SKM-1 (cell line): Measurements from ENCODE around the gene KCNK7.

Experiments used
- DNase-seq: peaks from one replicate; lab custom pipeline; 2025; ENCODE audit not compliant: unreplicated experiment; lab: John Stamatoyannopoulos, UW

KCNK7 gene

DNA sequence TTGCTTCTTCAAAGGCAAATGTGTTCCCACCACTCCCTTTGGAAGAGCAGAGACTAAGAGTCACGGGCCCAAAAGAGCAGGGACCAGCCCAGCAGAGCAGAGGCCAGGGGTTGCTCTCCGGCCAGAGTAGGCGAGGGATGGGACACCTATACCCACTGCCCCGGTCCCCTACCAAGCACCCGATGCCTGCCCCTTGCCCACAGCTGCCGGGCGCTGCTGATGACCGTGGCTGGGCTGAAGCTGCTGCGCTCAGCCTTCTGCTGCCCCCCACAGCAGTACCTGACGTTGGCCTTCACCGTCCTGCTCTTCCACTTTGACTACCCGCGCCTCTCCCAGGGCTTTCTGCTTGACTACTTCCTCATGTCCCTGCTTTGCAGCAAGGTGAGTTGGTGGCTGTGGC, 31.6 kb upstream of the KCNK7 start:
- DNase-seq: no peak

DNA sequence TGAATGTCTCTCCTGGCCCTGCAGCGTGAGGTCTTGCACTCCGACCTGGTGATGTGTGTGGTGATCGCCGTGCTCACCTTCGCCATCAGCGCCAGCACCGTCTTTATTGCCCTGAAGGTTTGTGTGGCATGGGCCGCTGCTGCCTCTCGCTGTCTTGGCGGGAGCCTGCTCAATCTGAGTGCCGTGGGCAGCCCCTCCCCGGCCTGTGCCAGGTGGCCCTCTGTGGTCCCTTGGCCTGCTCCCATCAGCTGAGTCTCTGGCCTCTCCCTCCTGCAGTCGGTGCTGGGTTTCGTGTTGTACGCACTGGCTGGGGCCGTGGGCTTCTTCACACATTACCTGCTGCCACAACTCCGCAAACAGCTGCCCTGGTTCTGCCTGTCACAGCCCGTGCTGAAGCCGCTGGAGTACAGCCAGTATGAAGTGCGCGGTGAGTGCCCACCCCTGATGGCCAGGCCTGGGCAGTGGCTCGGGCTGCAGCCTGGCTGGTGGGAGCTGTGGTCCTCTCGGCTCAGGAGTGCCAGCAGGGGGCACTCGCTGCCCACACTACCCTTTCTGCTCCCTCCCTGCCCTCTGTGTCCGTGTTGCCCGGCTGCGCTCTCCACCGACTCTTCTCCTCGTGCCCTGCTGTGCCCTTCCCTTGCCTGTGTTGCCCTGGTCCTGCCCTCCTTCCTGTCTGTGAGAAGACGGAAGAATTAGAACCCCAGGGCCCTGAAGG, 30.2 kb upstream of the KCNK7 start:
- DNase-seq: peak; percentile 7

DNA sequence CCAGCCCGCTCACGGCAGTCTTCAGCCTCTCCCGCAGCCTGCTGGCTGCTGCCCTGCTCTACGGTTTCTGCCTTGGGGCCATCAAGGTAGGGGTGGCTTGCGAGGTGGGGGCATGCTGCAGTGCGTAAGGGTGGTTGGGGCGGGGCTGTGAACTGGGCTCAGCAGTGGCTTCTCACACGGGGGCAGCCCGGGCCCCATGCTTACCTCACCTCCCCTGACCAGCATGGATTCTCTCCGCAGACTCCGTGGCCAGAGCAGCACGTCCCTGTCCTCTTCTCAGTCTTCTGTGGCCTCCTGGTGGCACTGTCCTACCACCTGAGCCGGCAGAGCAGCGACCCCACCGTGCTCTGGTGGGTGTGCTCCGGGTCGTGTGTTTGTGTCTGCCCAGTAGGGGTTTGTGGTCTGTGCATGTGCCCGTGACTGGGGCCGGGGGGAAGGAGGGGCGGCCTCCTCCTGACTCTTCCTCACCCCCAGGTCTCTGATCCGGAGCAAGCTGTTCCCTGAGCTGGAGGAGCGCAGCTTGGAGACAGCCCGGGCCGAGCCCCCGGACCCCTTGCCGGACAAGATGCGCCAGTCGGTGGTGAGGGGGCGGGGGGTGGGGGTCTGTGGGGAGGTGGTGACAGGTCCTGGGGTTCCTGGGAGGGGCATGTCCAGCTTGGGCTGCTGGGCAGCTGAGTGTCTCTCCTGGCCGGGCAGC, 29.5 kb upstream of the KCNK7 start:
- DNase-seq: no peak

DNA sequence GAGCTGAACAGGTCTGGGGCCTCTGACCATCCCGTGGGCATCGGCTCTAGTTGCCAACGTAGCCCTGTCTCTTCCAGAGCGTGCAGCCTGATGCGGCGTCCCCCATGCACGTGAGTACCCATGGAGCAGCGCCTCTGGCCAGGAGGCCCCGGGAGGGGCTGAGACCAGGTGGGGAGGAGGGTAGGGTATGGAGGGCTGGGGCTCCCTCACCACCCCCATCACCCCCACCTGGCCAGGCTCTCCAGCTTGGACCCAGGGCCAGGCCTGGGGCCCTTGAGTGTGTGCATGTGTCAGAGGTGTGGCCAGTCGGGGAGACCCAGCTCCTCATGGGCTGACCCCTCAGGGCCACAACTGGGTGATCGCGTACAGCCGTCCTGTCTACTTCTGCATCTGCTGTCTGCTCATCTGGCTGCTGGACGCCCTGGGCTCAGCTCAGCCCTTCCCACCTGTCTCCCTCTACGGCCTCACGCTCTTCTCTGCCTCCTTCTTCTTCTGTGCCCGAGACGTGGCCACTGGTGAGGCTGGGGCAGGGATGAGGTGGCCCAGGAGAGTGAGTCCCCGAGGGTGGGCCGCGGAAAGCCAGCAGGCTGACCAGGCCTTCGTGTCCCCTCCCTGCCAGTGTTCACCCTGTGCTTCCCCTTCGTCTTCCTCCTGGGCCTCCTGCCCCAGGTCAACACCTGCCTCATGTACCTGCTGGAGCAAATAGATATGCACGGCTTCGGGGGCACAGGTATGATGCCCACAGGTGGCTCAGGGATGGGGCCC, 28.4 kb upstream of the KCNK7 start:
- no peak for DNase-seq

DNA sequence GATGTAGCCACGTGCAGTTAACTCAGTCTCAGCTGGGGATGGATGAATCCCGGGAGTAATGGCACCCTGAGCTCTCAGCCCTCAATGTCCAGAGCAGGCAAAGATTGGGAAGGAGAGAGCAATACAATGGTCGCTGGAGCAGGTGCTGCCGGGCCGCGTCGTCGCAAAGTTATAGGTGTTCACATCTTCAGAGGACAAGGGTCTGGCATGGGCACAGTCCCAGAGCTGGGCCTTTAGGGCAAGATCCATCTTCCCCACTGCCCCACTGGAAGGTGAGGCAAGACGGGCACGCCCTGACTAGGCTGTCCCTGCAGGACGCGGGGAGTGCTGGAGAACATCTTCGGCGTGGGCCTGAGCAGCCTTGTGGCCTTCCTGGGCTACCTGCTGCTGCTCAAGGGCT, 27.6 kb upstream of the KCNK7 start:
- no peak for DNase-seq

- no peak for DNase-seq
Observed at GRCh38 chr11:65622011-65622410, 26.4 kb upstream of the KCNK7 start.

- no peak for DNase-seq
Observed at GRCh38 chr11:65621460-65621859, 25.9 kb upstream of the KCNK7 start.

GRCh38 chr11:65620666-65621065, 25.1 kb upstream of the KCNK7 start:
- DNase-seq: no peak

- DNase-seq: no peak
Observed at GRCh38 chr11:65619281-65619928, 23.8 kb upstream of the KCNK7 start.

GRCh38 chr11:65618763-65619162, 23.2 kb upstream of the KCNK7 start:
- no peak for DNase-seq

DNA sequence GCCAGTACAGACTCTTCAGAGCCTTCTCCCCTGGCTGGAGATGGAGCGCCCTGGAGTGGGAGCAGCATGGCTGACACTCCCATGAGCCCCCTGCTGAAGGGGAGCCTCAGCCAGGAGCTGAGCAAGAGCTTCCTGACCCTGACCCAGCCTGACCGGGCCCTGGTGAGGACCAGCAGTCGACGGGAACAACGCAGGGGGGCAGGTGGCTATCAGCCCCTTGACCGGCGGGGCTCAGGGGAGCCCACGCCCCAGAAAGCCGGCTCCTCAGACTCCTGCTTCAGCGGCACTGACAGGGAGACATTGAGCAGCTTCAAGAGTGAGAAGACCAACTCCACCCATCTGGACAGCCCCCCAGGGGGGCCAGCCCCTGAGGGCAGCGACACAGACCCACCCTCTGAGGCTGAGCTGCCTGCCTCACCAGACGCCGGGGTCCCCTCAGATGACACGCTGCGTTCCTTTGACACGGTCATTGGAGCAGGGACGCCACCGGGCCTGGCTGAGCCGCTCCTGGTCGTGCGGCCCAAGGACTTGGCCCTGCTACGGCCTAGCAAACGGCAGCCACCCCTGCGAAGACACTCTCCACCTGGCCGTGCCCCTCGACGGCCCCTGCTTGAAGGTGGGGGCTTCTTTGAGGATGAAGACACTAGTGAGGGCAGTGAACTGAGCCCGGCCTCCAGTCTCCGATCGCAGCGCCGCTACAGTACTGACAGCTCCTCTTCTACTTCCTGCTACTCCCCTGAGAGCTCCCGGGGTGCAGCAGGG, 22.6 kb upstream of the KCNK7 start:
- DNase-seq: no peak

GRCh38 chr11:65617136-65617850, 21.7 kb upstream of the KCNK7 start:
- no peak for DNase-seq

GRCh38 chr11:65616575-65617001, 21.0 kb upstream of the KCNK7 start:
- DNase-seq: no peak

DNA sequence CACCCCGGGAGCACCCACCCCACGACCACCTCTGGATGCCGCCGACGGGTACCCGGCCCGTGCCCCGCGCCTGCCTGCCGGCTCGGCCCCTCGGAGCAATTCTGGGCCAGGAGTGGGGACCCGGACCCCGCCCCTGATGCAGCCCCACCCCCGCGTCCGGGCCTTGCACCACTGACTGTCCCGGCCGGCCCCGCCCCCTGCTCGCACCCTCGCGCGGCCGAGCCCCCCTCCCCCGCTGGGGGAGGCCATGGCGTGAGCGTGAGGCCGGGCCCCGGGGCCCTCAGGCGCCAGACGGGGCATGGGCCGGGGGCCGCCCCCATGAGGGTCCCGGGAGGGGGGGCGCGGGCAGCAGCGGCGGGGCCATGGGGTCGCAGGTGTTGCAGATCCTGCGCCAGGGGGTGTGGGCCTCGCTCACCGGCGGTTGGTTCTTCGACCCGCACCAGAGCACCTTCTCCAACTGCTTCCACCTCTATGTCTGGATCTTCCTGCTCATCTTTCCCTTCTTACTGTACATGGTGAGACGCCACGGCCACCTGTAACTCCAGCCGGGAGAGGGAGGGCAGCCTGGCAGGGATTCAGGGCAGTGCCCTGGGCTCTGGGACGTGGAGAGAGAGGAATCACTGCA, 20.5 kb upstream of the KCNK7 start:
- no peak for DNase-seq

DNA sequence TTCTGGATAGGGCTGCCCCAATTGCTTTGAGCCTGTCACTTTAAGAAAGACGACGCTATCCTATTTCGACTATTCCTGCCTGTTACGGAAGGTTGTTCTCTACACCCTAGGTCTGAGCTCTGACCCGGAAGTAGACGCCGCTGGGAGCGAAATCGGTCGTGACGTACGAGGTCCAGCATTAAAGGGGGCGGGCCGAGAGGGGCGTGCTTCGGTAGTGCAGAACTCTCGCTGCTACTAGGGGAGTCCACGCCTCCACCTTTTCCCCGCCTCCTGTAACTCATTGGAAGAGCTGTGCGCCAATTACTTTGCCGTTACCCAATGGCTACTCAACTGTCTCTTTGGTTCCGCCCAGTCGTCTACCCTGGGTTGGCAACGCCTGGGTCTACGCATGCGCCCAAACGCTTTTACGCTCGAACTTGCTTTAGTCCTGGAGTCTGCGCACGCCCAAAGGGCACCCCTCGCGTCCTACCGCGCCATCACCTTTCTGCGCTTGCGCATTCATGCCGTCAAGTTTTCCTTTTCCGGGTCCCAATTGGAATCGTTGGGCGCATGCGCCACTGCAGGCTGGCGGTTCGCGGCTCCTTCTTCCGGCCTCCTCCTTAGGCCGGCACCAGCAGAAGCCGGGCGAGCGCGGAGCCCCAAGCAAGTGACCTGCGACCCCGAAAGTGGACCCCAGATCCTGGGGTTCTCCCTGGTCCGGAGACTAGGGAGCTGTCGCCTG, 19.8 kb upstream of the KCNK7 start, which contains the start of gene PCNX3:
PCNX3 (plus strand) TSS at position 548 of the 721 bp plus-strand sequence. CDS start 536 bp downstream, outside the sequence.
- peak; percentile 100 for DNase-seq

GRCh38 chr11:65613091-65613928, 17.7 kb upstream of the KCNK7 start:
- no peak for DNase-seq

GRCh38 chr11:65612691-65613090, 17.1 kb upstream of the KCNK7 start:
- DNase-seq: no peak
